Activated T-cell treated with anti-CD3 and anti-CD28 coated beads for 24 hours (primary cell): ENCODE results near the gene DCP1B.
A peak's percentile ranks its signal among the peaks of the same experiment; 100 is the strongest.
"Not testable (repeated sequence)": the region's sequence is repeated elsewhere in the genome, so short reads cannot be mapped to it uniquely, and the experiment has no call there.

Experiments
- DNase-seq: peaks from one replicate; pipeline ENCODE4 v3.0.0-alpha.2; 2020; ENCODE audit warnings: low read depth

DCP1B gene

GRCh38 chr12:1974812-1975211 lies 29.4 kb downstream of the DCP1B start:
- no peak for DNase-seq

GRCh38 chr12:1972856-1973317 lies 31.4 kb downstream of the DCP1B start:
- no peak for DNase-seq

- no peak for DNase-seq
These were observed 32.0 kb downstream of the DCP1B start for GRCh38 chr12:1972260-1972659.

GRCh38 chr12:1970331-1970900 lies 33.8 kb downstream of the DCP1B start:
- no peak for DNase-seq

- DNase-seq, result no peak
These were observed 37.6 kb downstream of the DCP1B start for GRCh38 chr12:1966561-1967226.

GRCh38 chr12:1965916-1966315 lies 38.3 kb downstream of the DCP1B start:
- DNase-seq, result no peak

- no peak for DNase-seq
These were observed 41.9 kb downstream of the DCP1B start for GRCh38 chr12:1962051-1963020.

- no peak for DNase-seq
These were observed 47.5 kb downstream of the DCP1B start for GRCh38 chr12:1956716-1957115.

GRCh38 chr12:1949771-1950470 lies 54.3 kb downstream of the DCP1B start:
- DNase-seq, result no peak

- no peak for DNase-seq
These were observed 55.4 kb downstream of the DCP1B start for GRCh38 chr12:1948883-1949282.

- no peak for DNase-seq
These were observed 57.2 kb downstream of the DCP1B start for GRCh38 chr12:1947081-1947480.

- no peak for DNase-seq
These were observed 58.0 kb downstream of the DCP1B start for GRCh38 chr12:1946296-1946695.

- not testable (repeated sequence) for DNase-seq
These were observed 58.8 kb downstream of the DCP1B start for GRCh38 chr12:1945502-1945901.

- DNase-seq, result peak; percentile 85
These were observed 64.3 kb downstream of the DCP1B start for GRCh38 chr12:1939801-1940607.

GRCh38 chr12:1939331-1939730 lies 64.9 kb downstream of the DCP1B start:
- DNase-seq, result no peak

- DNase-seq, result no peak
These were observed 66.6 kb downstream of the DCP1B start for GRCh38 chr12:1937481-1938224.

- DNase-seq, result no peak
These were observed 67.6 kb downstream of the DCP1B start for GRCh38 chr12:1936406-1937320.

GRCh38 chr12:1935700-1936378 lies 68.4 kb downstream of the DCP1B start:
- no peak for DNase-seq

GRCh38 chr12:1935242-1935641 lies 69.0 kb downstream of the DCP1B start:
- no peak for DNase-seq
